ENCODE results near the gene RTN4RL1.

Gene RTN4RL1

DNA sequence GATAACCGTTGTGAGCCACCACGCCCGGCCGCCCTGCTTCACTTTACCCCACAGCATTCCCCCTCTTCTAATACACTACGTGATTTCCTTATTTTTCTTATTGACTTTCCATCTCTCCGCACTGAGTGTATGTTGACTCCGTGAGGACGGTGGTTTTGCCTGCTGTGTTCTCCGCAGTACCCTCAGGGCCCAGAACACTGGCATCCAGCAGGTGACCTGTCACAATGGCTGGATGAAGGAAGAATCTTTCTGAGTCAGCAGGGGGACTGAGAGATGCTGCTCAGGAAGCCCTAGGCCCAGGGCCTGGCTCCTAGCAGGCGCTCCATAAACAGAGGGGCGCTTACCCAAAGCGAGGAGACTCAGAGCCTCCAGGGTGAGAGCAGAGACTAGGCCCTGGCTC, 79.5 kb downstream of the RTN4RL1 start:
- FAIRE-seq = no peak

DNA sequence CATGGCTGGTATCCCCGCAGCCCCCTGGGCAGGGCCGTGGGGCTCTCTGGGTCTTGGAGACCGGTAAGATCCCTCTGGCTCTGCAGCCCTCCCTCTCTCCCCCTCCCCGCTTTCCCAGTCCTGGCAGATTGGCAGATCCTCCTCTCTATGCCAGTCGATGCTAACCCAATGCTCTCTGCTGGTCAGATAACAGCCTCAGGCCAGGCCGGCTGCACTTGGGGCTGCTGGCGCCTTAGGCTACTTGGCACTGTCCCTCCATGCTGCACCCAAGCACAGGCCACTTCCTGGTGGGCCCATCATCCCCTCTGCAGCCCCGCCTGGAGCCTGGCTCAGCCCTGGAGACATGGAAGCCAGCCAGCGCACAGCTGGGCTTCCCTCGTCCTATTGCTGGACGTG, 81.7 kb downstream of the RTN4RL1 start:
- FAIRE-seq = no peak

DNA sequence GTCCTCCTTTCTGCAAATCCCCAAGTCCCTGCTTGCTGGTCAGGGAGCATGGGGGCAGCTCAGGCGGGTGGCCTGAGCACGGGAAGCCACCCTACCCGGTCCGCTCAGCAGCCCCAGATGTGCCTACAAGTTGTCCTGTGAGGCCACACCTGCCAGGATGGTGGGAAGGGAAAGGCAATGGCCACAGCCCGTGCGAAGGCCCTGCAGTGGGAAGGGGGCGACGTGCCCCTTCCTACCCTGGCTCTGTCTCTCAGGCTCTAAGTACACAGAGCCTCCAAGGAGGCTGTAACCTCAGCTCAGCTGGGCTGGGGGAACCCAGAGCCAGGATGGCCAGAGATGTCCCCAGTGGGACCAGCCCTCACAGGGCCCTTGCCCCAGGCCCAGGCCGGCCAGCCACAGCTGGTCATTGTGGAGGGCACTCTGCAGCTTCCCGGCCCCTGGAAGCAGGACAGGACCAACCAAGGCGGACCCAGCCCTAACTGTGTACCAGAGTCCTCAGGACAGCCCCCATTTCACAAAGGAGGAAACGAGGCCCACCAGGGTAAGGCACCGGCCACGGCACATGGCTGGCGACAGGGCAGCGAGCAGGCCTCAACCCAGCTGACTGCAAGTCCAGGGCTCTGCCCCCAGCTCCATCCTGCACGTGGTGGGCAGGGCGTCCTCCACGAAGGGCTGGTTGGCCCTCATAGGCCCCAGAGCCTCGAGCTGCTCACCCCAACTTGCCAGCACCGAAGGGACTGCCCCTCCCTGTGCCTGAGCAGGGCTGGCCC, 82.3 kb downstream of the RTN4RL1 start:
- FAIRE-seq = no peak

DNA sequence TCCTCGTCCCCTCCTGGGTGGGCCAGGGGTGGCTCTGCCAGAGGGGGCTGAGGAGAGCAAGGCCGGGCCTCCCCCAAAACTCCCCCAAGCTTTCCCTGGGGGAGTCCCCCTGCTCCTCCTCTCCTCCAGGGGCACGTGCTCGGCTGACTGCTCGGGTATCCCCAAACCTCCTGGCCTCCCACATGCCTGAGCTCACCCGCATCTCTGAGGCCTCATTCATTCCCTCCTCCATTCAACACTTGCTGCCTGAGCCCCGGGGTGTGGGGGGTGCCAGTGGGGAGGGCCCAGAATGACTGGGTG, 83.1 kb downstream of the RTN4RL1 start:
- no peak for FAIRE-seq

DNA sequence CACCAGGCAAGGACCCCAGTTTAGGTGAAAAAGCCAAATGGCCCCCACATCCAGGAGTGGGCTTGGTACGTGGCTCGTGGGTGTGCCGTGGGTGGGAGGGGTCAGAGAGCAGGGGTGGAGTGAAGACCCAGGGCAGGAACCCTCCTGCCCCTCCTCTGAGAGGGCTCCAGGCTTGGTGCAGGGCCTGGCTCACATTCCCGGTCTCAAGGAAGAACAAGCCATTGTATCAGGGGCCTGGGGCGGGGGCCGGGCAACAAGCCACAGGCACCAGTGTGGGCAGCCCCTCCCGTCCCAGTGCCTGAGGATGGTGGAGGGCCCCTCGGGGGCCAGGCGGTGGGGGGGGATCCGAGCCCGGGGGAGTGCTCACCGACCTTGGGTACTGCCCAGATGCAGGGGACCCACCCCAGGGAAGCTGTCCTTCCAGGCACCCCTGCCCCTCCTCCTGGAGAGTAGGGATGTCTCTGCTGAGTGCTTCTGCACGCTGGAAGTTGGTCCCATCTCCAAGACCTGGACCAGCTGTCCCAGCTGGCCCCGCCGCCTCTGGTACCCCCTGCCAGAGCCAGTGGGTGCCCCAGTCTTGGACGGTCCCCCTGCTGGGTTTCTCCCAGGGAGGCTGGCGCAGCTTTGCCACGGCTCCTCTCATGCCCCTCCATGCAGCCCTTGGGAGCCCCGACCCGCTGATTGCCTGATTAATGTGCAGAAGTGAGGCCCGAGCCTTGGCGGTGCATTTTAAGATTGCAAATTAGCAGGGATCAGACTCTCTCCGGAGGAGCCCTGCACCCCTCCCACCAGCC, 83.7 kb downstream of the RTN4RL1 start:
- FAIRE-seq = no peak

DNA sequence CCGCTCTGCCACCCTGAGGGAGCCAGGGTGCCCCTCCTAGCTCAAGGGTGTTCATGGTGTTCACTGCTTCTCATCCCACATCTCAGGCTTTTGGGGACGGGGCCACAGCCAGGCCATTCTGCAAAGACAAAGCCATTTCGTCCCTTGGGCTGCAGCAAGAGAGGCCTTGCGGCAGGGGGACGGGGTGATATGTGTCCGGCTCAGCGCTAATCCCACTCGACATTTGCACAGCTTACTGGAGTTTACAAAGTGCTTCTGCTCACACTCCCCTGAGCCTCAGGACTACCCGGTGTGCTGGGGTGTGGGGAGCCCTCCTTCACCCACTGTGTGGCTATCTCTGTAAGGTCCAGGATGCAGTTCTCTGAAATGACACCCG, 84.3 kb downstream of the RTN4RL1 start:
- FAIRE-seq = no peak

DNA sequence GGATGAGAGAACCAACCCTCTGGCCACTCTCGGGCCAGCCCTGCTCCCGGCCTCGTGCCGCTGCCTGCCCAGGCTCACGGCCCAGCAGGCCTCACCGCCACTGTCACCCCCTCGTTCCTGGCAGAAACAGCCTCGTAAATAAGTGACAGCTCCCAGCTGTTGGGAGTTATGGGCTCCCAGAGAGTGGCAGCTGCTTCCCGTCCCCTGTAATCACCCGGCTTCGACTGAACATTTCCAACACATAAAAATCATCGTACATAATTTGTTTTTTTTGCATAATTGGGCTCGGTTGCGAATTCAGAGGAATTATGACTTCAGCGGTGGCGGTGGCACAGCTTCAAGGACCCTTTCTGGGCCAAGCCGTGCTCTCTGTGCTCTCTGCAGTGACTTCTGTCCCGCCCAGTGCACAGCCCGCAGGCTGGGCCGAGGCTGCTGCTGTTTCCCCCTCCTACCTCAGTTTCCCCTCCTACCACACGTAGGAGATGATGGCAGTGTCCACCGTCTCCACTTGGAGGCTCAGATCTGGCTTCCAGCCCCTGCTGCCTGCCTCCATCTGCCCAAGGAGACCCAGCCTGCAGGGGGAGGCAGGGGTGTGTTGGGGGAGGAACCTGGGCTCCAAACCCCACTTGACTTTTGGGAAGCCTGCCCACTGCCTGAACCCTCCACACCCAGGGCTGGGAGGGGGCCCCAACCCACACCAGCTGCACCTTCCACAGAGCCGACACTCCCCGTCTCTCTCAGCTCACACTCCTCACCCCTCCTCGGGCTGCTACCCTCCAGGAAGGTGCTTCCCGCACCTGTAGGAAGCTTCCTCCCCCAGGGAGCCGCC, 84.9 kb downstream of the RTN4RL1 start:
- no peak for FAIRE-seq

DNA sequence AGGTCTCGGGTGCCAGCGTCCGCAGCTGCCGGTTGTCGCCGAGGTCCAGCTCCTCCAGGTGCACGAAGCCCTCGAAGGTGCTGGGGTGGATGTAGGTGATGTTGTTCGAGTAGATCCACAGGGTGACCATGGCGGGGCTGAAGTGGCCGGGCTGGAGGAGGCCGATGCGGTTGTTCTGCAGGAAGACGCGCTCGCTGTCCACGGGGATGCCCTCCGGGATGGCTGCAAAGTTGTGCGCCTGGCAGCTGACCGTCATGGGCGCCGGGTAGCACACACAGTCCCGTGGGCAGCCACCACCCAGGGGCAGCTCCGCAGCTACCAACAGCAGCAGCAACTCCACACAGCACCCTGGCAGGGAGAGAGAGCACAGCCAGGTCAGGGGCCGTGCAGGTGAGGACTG, 87.7 kb downstream of the RTN4RL1 start:
- FAIRE-seq = no peak

DNA sequence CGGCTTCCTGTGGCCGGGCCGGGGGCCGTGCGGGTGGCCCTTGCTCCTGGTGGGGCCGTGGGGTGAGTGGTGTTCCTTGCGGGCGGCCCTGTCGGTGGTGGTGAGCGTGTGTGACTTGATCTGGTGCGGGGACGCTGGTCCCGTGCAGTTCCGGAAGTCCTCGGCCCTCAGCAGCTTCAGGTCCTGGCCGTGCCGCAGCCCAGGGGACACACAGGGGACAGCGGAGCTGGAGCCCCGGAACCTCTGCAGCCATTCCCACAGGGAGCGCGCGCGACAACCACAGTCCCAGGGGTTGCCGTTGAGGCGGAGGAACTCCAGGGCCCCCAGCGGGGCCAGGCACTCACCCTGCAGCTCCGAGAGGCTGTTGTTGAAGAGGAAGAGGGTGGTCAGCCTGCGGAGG, 88.4 kb downstream of the RTN4RL1 start:
- FAIRE-seq = no peak

DNA sequence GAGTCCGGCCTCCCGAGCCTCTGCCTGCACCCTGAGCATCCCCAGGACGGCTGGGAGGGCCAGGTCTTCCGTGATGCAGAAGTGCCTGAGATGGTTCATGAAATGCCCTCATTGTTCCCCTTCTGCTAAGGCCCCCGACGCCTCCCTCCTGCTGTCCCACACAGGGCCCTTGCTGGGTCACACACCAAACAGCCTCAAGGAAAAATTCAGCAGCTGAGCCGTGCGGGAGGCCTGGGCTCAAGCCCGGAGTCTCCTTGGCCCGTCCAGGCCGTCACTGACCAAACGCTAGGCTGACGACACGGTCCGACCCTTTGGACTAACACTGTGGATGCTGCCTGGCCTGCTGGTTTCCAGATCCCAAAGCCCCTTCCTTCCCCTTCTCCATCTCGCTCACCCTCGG, 90.2 kb downstream of the RTN4RL1 start:
- no peak for FAIRE-seq

DNA sequence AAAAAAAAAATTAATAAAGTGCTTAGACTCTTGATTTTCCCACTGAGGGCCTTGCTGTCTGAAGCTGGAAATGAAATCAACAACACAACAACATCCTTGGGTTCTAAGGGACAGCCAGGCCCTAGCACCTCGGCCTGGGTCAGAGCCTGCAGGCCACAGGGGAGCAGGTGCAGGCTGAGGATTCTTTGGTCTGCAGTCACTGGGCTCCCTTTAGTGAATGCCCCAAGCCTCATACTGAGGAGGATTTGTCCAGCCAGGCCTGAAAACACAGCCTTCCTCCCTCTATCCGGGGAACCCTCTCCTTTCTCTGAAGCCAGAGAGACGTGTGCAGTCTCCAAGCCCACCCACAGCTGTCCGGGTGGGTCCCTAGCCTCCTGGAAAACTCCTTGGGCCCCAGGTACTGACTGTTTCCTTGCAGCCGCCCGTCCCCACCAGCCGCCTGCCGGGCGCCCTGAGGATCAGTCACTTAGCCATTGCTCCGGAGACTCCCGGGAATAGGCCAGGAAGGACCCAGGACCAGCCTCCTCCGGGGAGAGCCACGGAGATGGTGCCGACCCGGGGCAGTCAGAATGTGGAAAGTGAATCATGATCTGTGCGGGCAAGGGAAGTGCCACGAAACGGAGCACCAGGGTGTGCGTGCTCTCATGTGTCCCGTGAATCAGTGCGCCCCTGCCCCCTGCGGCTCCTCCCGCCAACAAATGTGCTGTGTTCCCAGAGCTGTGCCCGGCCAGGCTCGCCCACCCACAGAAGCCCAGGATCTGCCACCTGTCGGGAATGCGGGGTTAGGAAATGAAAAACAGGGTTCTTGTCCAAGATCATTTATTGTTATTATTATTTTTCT, 91.0 kb downstream of the RTN4RL1 start:
- FAIRE-seq = no peak

DNA sequence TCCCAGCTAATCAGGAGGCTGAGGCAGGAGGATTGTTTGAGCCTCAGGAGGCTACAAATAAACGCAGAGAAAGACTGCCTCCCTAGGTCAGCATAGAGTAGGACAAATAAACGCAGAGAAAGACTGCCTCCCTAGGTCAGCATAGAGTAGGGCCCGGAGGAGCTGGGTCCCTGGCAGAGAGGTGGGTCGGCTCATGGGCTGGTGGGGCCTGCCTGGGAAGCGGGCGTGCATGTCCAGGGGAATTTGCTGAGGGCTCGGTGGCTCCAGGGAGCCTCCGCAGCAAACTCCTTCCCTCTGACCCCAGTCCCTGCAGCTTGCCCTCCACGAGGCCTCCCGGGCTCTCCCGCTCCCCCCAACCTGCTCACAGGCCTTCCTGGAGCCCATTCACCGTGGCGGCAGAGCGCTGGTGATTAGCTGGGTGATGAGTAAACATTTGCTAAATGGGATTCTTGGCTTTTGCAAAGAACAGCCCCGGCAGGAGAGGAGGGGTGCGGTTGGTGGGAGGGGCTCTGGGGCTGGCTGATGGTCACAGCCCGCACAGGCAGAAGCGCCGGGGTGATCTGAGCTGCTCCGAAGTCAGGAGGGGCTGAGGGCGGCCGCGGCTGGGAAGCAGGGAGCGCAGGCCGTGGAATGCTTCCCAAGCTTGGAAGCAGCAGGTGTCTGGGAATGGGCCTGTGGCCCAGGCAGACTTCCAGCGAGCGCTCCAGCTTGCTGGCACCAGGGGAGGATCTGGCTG, 93.1 kb downstream of the RTN4RL1 start:
- FAIRE-seq = no peak

DNA sequence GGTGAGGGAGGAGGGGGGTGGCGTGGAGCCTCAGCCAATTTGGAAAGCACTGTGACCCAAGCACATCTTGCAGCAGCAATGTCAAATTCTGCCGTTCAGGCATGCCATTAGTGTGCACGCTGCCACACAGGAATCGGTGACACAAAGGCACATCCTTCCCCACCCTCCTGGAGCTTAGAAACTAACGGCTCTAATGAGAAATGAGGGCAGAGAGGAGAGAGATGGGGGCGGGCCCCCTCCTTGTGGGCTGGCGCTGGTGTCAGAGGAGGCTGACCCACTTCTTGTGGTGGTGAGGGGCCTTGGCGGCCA, 94.8 kb downstream of the RTN4RL1 start:
- FAIRE-seq = no peak

DNA sequence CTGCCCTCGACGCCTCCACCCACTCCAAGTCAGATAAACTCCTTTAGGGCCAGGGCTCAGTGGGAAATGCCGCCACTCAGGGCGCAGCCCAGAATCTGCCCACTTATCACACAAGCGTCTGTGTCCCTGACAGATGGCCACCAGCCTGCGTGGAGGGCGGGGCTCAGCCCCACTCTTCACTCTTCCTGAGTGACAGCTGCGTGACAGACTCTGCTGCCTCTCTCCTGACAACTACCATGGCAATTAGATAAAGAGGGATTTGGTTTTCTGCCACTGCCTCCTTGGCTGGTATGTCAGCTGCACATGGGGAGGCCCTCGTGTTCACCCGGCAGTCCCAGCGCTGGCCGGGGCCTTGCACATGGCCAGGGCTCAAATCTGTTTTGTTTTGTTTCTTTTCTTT, 96.2 kb downstream of the RTN4RL1 start:
- FAIRE-seq = no peak

DNA sequence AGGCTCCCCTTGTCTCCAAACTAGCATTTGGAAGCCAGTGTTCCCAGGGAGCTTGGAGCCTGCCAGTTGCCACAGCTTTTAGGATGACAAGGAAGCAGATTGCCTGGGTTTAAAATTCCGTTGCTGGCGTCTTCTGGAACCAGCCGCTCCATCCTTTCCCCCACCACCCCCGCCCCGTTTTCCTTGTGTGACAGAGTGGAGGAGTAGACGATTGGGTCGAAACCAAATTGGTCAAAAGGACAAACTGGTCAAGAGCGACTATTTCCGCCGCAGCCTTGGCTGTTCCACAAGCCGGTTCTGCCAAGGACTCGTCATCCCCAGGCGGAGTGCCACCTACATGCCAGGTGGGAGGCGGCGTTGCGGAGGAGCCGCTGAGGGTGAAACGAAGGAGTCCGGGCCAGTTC, 104.2 kb downstream of the RTN4RL1 start:
- no peak for FAIRE-seq

DNA sequence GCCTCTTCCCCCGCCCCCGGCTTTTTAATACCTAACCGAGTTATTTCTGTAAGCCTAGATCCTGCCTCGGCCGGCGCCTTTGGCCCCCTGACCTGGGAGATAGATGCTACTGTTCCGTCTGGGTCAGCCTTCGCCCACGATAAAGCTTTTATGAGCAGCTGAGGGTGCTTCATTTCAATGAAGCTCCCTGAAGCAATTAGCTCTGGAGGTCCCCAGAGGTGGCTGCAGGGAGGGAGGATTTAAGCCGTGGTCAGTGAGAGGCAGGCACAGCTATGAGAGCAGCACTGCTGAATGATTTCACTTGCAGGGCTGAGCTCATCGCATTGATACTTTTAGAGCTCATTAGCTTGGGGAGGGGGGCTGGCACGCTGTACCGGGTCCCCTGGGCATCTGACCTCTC, 105.9 kb downstream of the RTN4RL1 start:
- FAIRE-seq = no peak

DNA sequence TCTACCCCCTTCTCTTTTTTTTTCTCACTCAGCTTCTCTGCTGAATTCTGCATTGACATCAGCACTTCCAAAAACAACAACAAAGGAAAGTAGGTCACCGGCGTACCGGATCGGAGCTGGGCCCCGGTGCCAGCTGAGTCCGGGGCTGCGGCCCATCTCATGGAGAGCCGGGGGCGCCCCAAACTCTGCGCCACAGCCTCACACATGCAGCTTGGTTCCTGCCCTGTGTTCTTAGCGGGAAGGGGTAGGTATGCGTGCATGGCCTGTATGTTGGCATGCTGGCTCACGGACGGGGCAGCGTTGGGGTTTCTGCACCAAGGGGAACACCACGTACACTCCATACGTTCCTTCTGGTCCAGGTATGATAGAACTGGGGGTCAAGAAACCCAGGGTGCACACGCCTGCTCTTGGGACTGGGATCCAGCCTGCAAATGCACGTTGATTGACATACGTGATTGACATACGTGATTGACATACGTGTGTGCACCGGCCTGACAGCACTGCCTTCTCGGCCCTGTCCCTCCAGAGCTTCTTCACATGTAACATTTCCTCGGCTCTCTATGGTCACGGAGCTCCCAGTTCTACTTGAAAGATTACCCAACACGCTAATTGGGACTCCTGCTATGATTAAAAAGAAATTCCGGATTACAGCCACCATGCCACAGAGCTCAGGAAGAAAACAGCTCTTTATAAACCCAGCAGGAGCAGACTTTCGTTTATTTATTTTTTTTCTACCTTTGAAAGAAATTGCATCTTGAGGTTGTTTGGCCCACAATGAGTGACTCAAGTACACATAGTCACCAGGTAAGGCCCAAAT, 106.6 kb downstream of the RTN4RL1 start:
- no peak for FAIRE-seq

DNA sequence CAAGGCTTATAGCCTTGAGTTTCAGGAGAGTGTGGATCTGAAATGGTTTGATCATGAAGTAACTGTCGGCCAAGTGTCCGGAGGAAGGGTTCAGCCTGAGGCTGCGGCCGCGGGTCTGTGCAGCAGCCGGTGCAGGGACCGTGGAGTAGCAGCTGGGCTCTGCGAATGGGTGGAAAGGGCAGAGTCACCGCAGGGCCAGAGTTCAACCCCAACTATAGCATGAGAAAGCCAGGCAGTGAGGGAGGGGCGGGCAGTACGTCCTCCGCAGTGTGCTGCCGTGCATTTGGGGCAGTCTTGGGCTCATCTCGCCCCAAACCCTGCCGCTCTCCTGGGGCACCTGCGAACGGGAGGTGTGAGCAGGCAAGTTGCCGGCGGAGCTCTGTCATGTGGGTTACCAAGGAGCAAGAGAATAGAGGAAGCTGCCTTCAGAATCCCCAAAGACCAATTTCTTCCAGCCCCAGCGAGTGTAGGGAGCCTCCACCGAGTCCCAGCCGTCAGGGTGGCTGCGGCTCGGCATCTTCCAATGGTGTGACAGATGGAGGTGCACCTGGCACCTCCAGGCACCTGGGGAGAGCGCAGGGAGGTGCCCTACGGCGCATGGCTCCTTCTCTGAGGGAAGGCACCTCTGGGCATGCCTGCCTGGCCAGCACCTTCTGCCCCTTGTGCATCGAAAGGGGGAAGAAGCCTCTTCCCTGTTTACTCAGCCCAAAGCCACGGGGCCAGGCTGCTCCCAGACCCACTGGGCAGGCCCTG, 108.0 kb downstream of the RTN4RL1 start:
- no peak for FAIRE-seq

DNA sequence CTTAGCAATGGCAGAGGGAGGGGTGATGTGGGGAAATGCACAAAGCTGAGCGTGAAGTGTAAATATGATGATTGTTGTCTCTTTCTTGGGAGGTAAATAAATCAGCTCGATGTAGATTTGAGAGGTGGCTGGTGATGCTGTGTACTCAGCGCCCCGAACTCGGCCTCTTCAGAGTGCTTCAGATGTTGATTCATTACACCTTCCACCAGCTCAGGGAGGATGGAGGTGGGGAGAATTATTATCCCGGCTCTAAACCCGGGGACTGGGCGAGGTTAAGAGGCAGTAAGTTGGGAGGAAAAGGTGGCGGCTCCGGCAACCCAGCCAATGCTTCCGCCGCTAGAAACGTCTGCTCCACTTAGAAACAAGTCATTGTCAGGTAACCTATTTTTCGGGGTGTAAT, 108.8 kb downstream of the RTN4RL1 start:
- FAIRE-seq = no peak

DNA sequence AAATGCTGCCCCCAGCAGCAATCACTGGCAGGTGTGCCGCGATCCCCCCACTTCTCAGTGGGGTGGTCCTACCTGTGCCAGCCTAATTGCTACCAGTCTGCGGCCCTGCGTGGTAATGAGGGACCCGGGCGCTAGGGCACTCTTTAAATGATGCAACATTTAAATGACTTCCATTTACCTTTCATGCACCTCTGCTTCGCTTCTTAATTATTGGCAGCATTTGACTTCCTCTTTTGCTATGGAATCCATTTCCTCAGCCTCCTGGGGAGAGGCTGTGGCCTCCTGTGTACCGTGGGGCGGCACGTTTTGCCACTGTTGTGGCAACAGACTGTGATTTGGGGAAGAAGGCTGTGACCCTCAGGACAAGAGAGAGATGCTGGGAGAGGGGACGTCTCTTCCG, 109.2 kb downstream of the RTN4RL1 start:
- no peak for FAIRE-seq

DNA sequence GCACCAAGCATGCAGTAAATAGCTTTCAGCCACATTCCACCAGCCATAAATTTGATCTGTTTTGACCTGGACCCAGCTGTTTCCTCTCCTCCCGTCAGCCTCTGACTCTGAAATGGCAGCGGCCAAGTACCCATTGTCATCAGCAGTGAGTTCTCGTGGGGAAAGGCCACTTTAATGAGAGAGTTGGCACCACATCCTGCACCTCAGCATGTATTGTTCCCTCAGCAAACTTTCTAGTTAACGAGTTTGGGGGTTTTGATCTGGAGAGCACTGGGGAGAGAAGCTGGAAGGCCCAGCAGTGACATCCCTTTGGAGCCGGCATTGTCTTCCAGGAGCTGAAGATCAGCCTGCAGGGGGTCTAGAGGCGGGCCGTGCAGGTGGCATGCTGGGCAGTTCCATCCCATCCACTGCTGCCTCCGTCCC, 110.5 kb downstream of the RTN4RL1 start:
- no peak for FAIRE-seq
